GM19238 (cell line): Measurements from ENCODE around the gene NFKB2.

Source experiments
- DNase-seq: peaks from one replicate; pipeline ENCODE4 v3.0.0; 2011; ENCODE audit warnings: low spot score; ENCODE audit not compliant: insufficient read length

Gene NFKB2

DNA sequence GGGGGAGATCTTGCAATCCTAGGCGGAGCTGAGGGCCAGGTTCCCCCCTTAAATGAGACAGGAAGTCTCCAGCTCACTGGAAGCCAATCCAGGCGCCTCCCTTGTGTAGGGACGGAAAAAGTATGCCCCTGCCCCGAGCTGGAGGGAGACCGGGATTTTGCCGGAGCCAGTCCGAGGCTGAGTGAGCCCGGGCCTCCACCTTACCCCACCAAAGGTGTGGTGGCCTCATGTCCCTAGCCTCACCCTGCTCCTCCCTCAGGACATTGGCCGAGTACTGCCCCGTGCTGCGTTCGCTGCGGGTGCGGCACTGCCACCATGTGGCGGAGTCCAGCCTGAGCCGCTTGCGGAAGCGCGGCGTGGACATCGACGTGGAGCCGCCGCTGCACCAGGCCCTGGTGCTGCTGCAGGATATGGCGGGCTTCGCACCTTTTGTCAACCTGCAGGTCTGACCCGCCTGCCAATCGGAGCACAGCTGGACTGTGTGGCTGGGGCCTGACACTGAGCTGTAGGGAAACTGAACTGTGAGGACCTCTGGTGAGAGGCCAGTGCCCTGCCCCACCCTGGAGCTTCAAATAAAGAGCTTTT, 27.1 kb downstream of the NFKB2 start:
- peak; percentile 2 for DNase-seq

DNA sequence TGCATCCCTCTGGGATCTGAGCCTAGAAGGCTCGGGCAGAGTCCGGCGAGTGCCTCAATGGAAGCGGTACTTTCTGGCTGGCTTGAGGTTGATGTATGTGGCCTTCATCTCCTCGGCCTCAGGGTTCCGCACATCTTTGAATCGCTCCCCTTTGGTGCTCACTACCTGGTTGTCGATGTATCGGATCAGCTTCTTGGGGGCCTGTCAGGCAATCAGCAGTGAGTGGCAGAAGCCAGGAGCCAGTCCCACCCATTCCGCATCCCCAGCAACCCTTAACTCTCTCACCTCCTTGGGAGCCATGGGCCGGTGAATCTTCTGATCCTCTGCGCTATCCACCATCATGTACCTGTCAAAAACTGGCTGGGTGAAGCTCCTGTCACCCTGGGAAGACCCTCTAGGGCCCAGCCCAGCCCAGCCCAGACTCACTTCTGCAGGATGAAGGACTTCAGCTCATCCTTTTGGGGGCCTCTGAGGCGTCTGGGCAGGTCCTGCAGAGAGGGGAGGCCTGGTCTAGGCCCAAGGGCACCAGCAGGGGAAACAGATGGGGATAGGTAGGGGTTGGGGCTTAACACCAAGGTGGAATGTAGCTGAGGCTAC, 28.0 kb downstream of the NFKB2 start:
- no peak for DNase-seq

DNA sequence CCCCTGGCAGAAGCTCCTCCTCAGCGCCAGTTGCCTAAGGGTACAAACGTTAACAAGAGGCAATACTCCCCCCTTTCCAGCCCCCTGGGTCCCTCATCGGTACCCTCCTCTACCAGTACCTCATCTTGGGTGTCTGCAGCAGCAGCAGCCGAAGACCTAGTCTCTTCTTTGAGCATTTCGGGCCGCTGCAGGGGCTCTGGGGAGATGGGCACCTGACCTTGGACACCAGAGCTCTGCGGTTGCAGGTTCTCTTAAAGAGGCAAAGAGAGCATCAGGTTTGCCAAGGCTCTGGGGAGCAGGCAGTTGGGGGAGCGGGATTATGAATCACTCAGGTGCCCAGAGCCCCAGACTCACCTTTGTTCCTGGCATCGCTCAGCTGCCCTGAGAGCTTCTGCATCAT, 28.6 kb downstream of the NFKB2 start:
- DNase-seq, result no peak

GRCh38 chr10:102424916-102425315, 29.4 kb downstream of the NFKB2 start:
- no peak for DNase-seq

- DNase-seq, result no peak
Measured at GRCh38 chr10:102425444-102425843, 29.9 kb downstream of the NFKB2 start.

GRCh38 chr10:102426803-102427287, 31.3 kb downstream of the NFKB2 start:
- DNase-seq, result no peak

DNA sequence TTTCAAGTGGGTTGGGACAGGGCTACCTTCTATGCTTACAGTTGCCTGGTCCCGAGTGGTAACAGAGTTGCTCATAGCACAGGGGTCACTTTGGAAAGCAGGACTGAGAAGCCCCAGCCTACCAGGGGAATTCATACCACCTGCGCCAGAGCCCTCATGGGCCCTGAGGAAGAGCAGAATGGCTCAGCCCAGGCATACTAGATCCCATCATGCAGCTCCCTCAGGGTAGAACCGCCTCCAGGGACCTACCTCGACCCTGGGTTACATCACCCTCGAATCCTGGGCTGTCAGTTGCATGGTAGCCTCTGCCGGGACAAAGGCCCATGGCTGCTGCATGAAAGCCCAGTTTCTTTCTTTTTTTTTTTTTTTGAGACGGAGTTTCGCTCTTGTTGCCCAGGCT, 34.0 kb downstream of the NFKB2 start:
- DNase-seq, result no peak

GRCh38 chr10:102431452-102432124, 36.1 kb downstream of the NFKB2 start:
- no peak for DNase-seq

GRCh38 chr10:102432162-102432950, 36.9 kb downstream of the NFKB2 start, which contains the start of gene CUEDC2:
CUEDC2 (minus strand) TSS chr10:102432574; CDS start chr10:102425188, 7,386 bp downstream.
- peak; percentile 92 for DNase-seq

DNA sequence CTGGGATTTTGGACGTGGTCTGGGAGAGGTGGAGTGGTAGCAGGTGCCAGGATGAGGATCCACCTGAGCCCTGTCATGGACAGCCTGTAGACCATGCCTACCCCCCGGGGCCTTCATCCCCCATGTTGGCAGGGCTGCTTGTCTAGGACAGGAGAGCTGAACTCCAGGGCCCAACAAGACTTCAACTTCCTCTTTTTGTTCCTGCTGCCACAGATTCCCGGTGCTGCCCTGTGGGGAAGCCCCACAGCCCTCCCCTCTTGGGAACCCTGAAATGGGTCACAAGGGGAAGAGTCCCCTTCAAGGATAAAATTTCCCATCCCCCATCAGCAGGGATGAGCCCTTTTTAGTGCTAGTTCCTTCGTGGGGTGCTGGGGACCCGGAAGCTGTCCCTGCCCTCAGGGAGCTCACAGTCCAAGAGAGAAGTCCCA, 38.1 kb downstream of the NFKB2 start:
- DNase-seq, result no peak

DNA sequence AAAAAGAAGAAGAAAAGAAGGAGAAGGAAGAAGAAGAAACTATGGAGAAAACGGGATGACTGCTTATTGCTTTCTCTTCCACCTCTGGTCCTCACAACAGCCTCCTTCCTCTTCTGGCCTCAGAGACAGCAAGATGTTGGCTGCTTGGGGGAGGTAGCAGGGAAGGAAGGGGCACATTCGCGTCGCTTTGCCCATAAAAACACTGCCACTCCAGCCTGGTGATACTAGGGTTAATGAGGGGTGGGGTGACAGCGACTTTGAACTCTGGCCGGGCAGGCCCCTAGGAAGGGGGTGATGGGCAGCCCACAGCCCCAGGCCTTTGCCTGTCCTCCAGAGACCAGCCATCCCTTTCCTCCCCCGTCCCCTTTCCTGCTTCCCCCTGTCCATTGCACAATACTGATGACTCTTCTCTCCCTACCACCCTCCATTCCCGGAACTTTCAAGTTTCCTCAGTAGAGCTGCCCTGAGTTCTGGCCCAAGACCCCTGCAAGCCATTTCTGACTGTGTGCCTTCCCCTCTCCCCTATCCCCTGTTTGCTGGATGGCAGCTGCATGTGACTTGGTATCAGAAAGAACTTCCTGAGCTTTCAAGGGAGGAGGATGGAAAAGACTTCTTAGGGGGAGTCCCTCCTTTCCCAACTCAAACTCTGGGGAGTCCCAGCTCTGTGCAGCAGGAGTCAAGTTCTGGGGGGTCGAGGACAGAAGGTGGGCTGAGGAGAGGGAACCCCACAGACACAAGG, 39.1 kb downstream of the NFKB2 start:
- no peak for DNase-seq

GRCh38 chr10:102435133-102435497, 39.6 kb downstream of the NFKB2 start:
- DNase-seq, result no peak

DNA sequence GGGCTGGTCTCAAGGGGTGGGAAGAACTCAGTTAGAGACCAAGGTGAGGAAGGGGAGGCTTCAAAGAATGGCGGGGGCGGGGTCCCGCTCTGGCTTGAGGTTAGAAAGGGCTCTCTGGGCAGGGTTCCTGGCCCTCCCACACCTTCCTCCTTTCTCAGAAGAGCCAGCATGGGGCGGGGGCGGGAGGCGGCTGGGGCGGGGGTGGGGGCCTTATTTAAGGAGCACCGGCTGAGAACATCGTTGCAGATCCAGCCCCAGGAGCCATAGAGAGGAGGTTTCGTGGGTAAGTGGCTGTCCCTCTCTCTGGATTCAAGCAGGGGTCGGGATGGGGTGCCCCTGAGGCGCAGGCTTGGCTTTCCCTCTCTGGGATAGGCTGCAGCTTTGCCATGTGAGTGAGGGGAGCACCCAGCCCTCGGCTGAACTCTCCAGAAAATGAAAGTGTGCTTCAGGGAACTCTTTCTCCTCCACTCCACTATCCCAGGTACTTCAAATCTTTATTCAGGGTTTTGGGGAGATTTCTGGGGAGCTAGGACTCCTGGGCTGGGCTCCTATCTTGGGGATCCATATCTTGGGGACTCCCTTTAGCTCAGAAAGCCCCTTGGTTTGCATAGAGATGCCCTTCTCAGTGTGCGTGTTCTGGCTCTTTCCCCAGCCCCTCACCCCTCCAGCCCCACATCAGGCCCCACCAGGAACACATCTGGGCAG, 40.2 kb downstream of the NFKB2 start:
- DNase-seq, result no peak

GRCh38 chr10:102436312-102436711, 40.8 kb downstream of the NFKB2 start:
- DNase-seq, result no peak

- no peak for DNase-seq
Measured at GRCh38 chr10:102437515-102437914, 42.0 kb downstream of the NFKB2 start.

- DNase-seq, result no peak
Measured at GRCh38 chr10:102438374-102438773, 42.9 kb downstream of the NFKB2 start.

- DNase-seq, result no peak
Measured at GRCh38 chr10:102444851-102445250, 49.3 kb downstream of the NFKB2 start.

GRCh38 chr10:102449321-102450123, 54.0 kb downstream of the NFKB2 start:
- DNase-seq, result no peak

GRCh38 chr10:102450124-102450373, 54.5 kb downstream of the NFKB2 start:
- DNase-seq, result no peak
